Measurements from ENCODE around the gene NAIF1. TPM values are rescaled to one million over a fixed set of nuclear protein-coding genes. Genes with fewer than 3 reads are reported as not detected.
"Not testable (repeated sequence)": the region's sequence is repeated elsewhere in the genome, so short reads cannot be mapped to it uniquely, and the experiment has no call there.

The NAIF1 gene
- total RNA-seq, 2 donors from 2014 or later = 15.7 to 16.4 TPM

GRCh38 chr9:128084746-128085145, 17.6 kb upstream of the NAIF1 start:
- no peaks in the 10 kb centered on the region for H3K27me3 Mint-ChIP-seq
- peak overlapping the region in 1 of 2 donors; percentile 36 for H3K27ac Mint-ChIP-seq

GRCh38 chr9:128082151-128082550, 15.0 kb upstream of the NAIF1 start:
- no peak overlapping the region for H3K27ac Mint-ChIP-seq
- no peaks in the 10 kb centered on the region for H3K9me3 Mint-ChIP-seq
- ATAC-seq (no peak), DNase-seq (ENCODE audit: low spot score) (no peak)
- peaks cover 29 to 38% of the 10 kb centered on the region in 2 donors for H3K4me1 Mint-ChIP-seq (ENCODE audit: low read depth in 2 of 2)
- no peaks in the 10 kb centered on the region for H3K27me3 Mint-ChIP-seq
- no peaks in the 10 kb centered on the region for H3K36me3 Mint-ChIP-seq
- H3K4me3 Mint-ChIP-seq = no peak overlapping the region

More at GRCh38 chr9:128084746-128085145, 17.6 kb upstream of the NAIF1 start:
- Mint-ChIP-seq H3K9me3 (no peaks in the 10 kb centered on the region), H3K4me1 (ENCODE audit: low read depth in 2 of 2) (peaks cover 26 to 31% of the 10 kb centered on the region in 2 donors), H3K4me3 (no peak overlapping the region), H3K36me3 (peaks cover 7% of the 10 kb centered on the region)
- ATAC-seq (no peak), DNase-seq (ENCODE audit: low spot score) (no peak)

- Mint-ChIP-seq H3K4me1 (ENCODE audit: low read depth in 2 of 2) (peaks cover 29 to 38% of the 10 kb centered on the region in 2 donors), H3K36me3 (no peaks in the 10 kb centered on the region), H3K4me3 (no peak overlapping the region), H3K27me3 (no peaks in the 10 kb centered on the region), H3K9me3 (no peaks in the 10 kb centered on the region), H3K27ac (peak overlapping the region; percentile 20 to 50)
- ATAC-seq = no peak
- no peak for DNase-seq (ENCODE audit: low spot score)
These were observed 13.9 kb upstream of the NAIF1 start for GRCh38 chr9:128081056-128081455.

- Mint-ChIP-seq H3K9me3 (no peaks in the 10 kb centered on the region), H3K36me3 (no peaks in the 10 kb centered on the region), H3K27ac (no peak overlapping the region), H3K4me3 (no peak overlapping the region), H3K4me1 (ENCODE audit: low read depth in 2 of 2) (peaks cover 22 to 31% of the 10 kb centered on the region in 2 donors), H3K27me3 (no peaks in the 10 kb centered on the region)
- ATAC-seq (no peak), DNase-seq (ENCODE audit: low spot score) (no peak)
These were observed 13.1 kb upstream of the NAIF1 start for GRCh38 chr9:128080206-128080605.

GRCh38 chr9:128078504-128079434, 11.6 kb upstream of the NAIF1 start:
- ATAC-seq (no peak), DNase-seq (ENCODE audit: low spot score) (no peak)
- Mint-ChIP-seq H3K4me3 (peak overlapping the region; percentile 10), H3K9me3 (no peaks in the 10 kb centered on the region), H3K27me3 (no peaks in the 10 kb centered on the region), H3K36me3 (no peaks in the 10 kb centered on the region), H3K27ac (peak overlapping the region in 1 of 2 donors; percentile 73), H3K4me1 (ENCODE audit: low read depth in 2 of 2) (peaks cover 18 to 31% of the 10 kb centered on the region in 2 donors)

- Mint-ChIP-seq H3K27me3 (no peaks in the 10 kb centered on the region), H3K36me3 (no peaks in the 10 kb centered on the region), H3K4me3 (no peak overlapping the region), H3K4me1 (ENCODE audit: low read depth in 2 of 2) (peaks cover 21 to 37% of the 10 kb centered on the region in 2 donors), H3K27ac (no peak overlapping the region), H3K9me3 (no peaks in the 10 kb centered on the region)
- ATAC-seq (no peak), DNase-seq (ENCODE audit: low spot score) (no peak)
These were observed 10.9 kb upstream of the NAIF1 start for GRCh38 chr9:128077847-128078503.

GRCh38 chr9:128073253-128073886, 6.2 kb upstream of the NAIF1 start:
- Mint-ChIP-seq H3K36me3 (no peaks in the 10 kb centered on the region), H3K27ac (peak overlapping the region; percentile 85 to 86), H3K9me3 (no peaks in the 10 kb centered on the region), H3K4me1 (ENCODE audit: low read depth in 2 of 2) (peaks cover 34 to 47% of the 10 kb centered on the region in 2 donors), H3K4me3 (peak overlapping the region; percentile 59), H3K27me3 (no peaks in the 10 kb centered on the region)
- DNase-seq (ENCODE audit: low spot score) = no peak
- no peak for ATAC-seq

- peaks cover 30 to 37% of the 10 kb centered on the region in 2 donors for H3K4me1 Mint-ChIP-seq (ENCODE audit: low read depth in 2 of 2)
- H3K27ac Mint-ChIP-seq = peak overlapping the region; percentile 85 to 86
- DNase-seq (ENCODE audit: low spot score) (no peak), ATAC-seq (no peak)
- H3K9me3 Mint-ChIP-seq = no peaks in the 10 kb centered on the region
- H3K4me3 Mint-ChIP-seq = peak overlapping the region; percentile 82
- no peaks in the 10 kb centered on the region for H3K27me3 Mint-ChIP-seq
- H3K36me3 Mint-ChIP-seq = no peaks in the 10 kb centered on the region
These were observed 5.3 kb upstream of the NAIF1 start for GRCh38 chr9:128072144-128073021.

- not testable (repeated sequence) for H3K36me3 Mint-ChIP-seq, H3K9me3 Mint-ChIP-seq, H3K27me3 Mint-ChIP-seq, ATAC-seq
- peak; percentile 46 for DNase-seq (ENCODE audit: low spot score)
- H3K4me3 Mint-ChIP-seq = peak overlapping the region; percentile 82
- peak overlapping the region; percentile 85 to 86 for H3K27ac Mint-ChIP-seq
- peaks cover 30 to 34% of the 10 kb centered on the region in 2 donors for H3K4me1 Mint-ChIP-seq (ENCODE audit: low read depth in 2 of 2)
These were observed 4.4 kb upstream of the NAIF1 start for GRCh38 chr9:128071475-128071874.

GRCh38 chr9:128070874-128071273, 3.8 kb upstream of the NAIF1 start:
- no peaks in the 10 kb centered on the region for H3K27me3 Mint-ChIP-seq
- H3K9me3 Mint-ChIP-seq = no peaks in the 10 kb centered on the region
- no peaks in the 10 kb centered on the region for H3K36me3 Mint-ChIP-seq
- peaks cover 35 to 39% of the 10 kb centered on the region in 2 donors for H3K4me1 Mint-ChIP-seq (ENCODE audit: low read depth in 2 of 2)
- DNase-seq (ENCODE audit: low spot score) (no peak), ATAC-seq (no peak)
- H3K27ac Mint-ChIP-seq = peak overlapping the region; percentile 85 to 86
- H3K4me3 Mint-ChIP-seq = peak overlapping the region; percentile 82

GRCh38 chr9:128068386-128069205, 1.5 kb upstream of the NAIF1 start:
- peaks cover 39 to 46% of the 10 kb centered on the region in 2 donors for H3K4me1 Mint-ChIP-seq (ENCODE audit: low read depth in 2 of 2)
- DNase-seq (ENCODE audit: low spot score) = peak; percentile 68
- no peaks in the 10 kb centered on the region for H3K36me3 Mint-ChIP-seq
- peak overlapping the region; percentile 72 to 88 for H3K27ac Mint-ChIP-seq
- peak overlapping the region; percentile 96 for H3K4me3 Mint-ChIP-seq
- H3K27me3 Mint-ChIP-seq = no peaks in the 10 kb centered on the region
- H3K9me3 Mint-ChIP-seq = no peaks in the 10 kb centered on the region
- ATAC-seq = peak in 1 of 2 donors; percentile 0

- peak; percentile 100 for DNase-seq (ENCODE audit: low spot score)
- Mint-ChIP-seq H3K27me3 (no peaks in the 10 kb centered on the region), H3K4me1 (ENCODE audit: low read depth in 2 of 2) (peaks cover 36 to 39% of the 10 kb centered on the region in 2 donors), H3K9me3 (no peaks in the 10 kb centered on the region), H3K27ac (peak within 1 kb of the TSS; percentile 72 to 88), H3K4me3 (peak within 1 kb of the TSS; percentile 96), H3K36me3 (no peaks in the 10 kb centered on the region)
- ATAC-seq = peak; percentile 94 to 95
These were observed 695 bp upstream of the NAIF1 start, which contains the start of gene SLC25A25 for GRCh38 chr9:128067645-128068385. TSS of gene SLC25A25 (plus strand) at chr9:128068232. CDS start at chr9:128068320, 88 bp downstream.
